Measurements from ENCODE around the gene TGFB2.
A peak's percentile ranks its signal among the peaks of the same experiment; 100 is the strongest.

The TGFB2 gene

GRCh38 chr1:218384581-218384993 lies 39.5 kb downstream of the TGFB2 start:
- no peak for DNase-seq (ENCODE audit: low read depth in 2 of 2)

DNA sequence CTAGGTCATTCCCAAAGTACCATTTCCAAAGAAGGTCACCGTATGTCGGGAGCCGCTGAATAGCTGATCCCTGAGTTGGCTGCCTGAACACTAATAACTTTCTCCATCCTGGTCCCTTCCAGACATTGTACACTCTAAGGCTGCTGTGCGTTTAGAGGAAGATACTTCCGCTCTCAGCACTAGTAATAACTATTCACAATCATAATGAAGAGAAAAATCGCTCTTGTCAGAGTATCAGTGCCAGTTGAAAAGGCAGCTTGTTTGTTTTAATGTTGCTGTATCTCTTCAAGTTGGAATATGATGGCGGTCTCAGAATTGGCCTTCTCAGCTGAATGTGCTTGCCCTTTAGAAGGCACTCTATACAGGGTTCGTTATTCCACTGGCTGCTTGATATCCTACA lies 43.5 kb downstream of the TGFB2 start:
- no peak for DNase-seq (ENCODE audit: low read depth in 2 of 2)

GRCh38 chr1:218390618-218391017 lies 45.5 kb downstream of the TGFB2 start:
- no peak for DNase-seq (ENCODE audit: low read depth in 2 of 2)

DNA sequence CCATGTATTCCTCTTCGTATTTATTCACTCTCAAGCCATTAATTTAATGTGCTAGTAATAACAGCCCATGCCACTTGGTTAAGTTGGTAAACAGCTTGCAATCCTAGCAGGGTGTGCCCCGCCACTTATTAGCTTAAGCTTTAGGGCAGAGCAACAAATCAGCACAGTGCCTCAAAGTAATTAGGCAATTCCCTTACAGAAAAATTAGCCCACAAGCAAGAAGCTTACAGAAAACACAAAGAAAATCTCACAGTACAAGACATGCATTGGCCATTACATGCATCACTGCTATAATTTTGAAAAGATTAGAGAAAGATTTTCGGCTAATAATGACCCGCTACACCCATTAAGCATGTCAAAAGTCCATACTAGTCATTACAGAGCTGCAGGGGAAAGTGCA lies 47.6 kb downstream of the TGFB2 start:
- DNase-seq (ENCODE audit: low read depth in 2 of 2) = no peak

DNA sequence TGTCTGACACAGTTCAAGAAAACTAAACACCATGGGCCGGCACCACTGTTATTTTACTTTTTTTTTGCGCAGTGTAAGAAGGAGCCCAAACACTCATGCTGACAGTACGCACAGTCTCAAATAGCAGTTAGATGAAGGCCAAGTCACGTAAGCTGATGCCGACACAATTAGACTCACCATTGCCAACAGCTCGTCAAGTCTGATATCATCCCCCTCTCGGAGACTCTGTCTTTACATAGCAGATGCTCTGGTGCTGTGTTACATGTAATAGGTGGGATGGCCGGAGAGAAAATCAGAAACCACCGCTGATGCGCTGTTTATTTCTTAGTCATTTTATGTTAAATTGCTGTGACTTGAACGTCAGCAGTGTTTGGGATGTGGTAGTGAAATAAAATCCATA lies 49.3 kb downstream of the TGFB2 start:
- no peak for DNase-seq (ENCODE audit: low read depth in 2 of 2)

DNA sequence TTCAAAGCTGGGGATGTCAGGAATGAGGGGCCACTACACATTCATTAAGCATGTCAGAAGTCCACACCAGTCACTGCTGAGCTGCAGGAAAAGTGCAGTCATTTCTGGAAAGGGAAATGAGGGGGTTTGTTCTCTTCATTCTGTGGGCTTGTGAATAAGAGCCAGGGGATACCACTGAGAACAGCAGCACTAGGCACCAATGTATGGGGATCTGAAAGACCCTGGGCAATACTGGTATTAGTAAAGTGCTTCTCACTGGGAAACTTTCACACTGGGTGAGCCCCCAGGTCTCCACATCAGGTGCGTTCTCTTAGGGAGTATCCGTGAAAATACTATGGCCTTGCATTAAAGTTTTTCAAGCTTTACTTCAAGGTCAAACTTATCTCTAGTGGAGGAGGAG lies 49.9 kb downstream of the TGFB2 start:
- DNase-seq (ENCODE audit: low read depth in 2 of 2) = no peak

GRCh38 chr1:218395916-218396315 lies 50.8 kb downstream of the TGFB2 start:
- no peak for DNase-seq (ENCODE audit: low read depth in 2 of 2)

DNA sequence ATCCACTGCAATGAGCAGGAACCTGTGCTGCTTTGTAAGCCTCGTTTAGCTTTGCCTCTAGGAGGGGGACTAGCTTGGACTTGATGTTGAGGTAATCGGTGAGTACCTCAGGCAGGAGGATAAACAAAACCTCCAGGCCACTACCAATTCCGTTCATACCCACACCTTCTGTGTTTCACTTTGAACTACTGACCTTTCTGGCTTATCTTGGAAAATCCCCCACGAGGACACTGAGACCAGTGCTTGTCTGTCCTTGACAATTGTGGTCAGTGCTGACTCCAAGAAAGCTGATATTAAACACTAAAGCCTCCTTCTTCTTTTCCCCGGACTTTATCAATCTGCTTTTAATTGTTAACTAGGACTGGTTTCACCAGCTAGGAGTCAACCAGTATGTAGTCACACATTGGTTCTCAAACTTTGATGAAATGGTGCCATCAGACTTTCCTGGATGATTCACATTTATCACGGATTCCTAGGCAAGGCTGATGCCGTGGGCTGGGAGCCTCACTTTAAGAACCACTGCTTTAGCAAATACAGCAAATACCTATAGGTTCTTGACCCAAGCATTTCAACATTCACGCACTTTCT lies 52.7 kb downstream of the TGFB2 start:
- no peak for DNase-seq (ENCODE audit: low read depth in 2 of 2)

DNA sequence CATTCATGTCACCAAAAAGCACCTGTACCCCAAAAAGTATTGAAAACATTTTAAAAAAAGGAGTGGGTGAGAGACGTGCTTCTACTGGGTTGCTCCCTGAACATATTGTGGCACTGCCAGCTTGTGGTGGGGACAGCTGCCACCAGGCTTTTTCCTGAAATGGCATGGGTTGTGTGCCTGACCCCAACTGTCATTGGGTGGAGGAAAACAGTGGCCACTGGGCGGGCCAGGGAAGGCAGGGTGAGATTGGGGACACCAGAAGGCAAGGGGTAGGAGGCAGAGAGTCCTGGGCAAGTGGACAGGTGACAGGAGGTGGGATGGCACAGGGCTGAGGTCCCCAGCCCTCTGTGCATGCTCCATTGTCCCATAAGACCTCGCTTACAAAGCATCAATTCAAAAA lies 55.5 kb downstream of the TGFB2 start:
- no peak for DNase-seq (ENCODE audit: low read depth in 2 of 2)

DNA sequence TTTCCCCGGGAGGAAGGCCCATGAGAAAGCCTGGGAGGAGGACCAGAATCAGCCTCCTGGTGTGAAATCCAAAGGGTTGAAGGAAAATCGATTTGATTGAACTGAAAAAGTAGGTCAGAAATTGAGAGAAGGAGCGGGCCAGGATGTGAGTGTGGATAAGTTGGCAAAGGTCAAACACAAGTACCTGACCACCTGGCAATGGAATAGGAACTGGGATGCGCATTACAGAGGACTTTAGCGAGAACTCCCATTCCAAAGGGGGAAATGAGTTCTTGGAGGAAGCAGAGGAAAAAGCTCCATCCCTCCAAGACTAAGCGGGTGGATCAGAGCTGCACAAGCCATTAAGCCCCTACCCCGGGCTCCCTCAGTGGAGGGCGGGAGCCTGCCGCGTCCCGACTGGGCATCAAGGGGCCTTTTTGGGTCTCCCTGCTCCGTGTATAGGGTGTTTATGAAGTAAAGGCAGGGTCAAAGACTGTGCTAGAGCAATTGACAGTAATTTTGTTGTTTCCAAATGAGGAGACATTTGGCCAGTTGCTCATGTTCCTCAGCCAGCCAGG lies 56.4 kb downstream of the TGFB2 start:
- no peak for DNase-seq (ENCODE audit: low read depth in 2 of 2)

GRCh38 chr1:218401998-218402785 lies 57.1 kb downstream of the TGFB2 start:
- DNase-seq (ENCODE audit: low read depth in 2 of 2) = no peak

DNA sequence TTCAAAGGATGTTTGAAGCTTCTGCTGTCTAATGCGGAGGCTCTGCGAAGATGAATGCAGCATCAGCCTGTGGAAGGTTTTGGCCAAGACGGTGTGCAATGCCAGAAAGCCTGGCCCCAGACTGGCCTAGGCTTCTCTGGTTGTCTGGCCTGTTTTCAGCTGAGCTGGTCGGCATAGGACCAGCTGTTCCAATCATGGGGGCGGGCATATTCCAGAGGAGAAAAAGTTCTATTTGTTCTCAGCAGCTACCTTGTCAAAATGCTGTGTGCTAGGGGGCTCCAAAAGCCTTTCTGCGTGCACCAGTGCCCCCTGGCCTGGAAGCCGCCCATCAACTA lies 57.6 kb downstream of the TGFB2 start:
- DNase-seq (ENCODE audit: low read depth in 2 of 2) = no peak

DNA sequence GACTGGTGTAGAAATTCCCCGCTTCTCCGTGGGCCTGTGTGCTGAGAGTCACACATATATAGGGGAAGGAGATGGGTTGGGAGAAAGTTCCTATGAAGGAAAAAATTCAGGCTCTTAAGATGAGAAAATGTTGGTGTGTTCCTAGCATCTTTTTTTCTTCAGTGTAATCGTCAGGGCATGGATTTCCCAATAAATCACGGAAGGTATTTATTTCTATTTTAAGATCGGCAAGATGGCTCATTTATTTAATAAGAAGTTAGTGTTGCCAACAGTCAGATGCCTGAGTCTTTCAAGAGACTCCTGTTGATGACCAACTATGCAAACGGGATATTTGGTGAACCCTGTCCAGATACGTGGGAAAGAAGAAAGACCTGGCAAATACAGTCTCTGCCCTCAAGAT lies 58.2 kb downstream of the TGFB2 start:
- no peak for DNase-seq (ENCODE audit: low read depth in 2 of 2)

- DNase-seq (ENCODE audit: low read depth in 2 of 2) = no peak
Measured at GRCh38 chr1:218407630-218408029, 62.5 kb downstream of the TGFB2 start.

GRCh38 chr1:218408135-218408534 lies 63.0 kb downstream of the TGFB2 start:
- no peak for DNase-seq (ENCODE audit: low read depth in 2 of 2)

- DNase-seq (ENCODE audit: low read depth in 2 of 2) = no peak
Measured at GRCh38 chr1:218408942-218409341, 63.8 kb downstream of the TGFB2 start.

DNA sequence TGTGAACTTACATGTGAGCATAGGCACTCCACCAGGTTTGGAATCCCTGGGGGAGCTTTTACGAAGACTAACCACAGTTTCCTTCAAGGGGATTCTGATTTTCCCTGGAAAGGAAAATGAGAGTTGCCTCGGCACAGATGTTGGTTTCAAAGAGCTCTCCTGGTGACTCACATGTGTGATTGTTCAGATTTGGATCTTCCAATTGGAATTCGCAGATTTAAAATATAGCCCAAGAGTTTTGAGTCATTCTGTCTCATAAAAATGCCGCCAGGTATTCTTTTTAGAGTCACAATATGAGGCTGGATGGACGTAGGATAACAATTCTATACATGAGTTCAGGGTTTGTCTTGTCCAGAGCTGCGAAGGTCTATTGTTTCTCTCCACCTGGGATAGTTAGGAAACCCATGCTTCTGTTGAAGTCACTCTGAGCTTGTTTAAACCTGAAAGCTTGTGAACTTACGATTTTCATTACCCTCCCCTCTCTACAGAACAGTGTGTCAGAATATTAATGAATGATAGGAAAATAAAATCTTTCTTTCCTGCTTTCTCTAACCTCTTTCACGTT lies 64.9 kb downstream of the TGFB2 start:
- DNase-seq (ENCODE audit: low read depth in 2 of 2) = no peak

DNA sequence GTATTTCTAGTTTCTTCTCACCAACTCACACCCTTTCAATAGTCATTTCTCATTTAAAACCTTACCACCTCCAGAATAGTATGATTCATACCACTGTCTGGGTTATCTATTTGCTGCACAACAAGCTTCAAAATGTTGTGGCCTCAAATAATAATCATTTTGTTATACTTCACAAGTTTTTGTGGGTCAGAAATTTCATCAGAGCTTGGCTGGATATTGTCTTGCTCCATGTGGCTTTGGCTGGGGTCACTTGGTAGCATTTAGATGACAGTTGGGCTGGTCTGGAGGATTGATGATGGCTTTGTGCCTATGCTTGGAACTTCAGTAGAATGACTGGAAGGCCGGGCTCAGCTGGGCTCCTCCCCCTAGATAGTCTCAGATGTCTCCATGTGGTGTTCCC lies 66.0 kb downstream of the TGFB2 start:
- no peak for DNase-seq (ENCODE audit: low read depth in 2 of 2)

- peak; percentile 52 to 59 for DNase-seq (ENCODE audit: low read depth in 2 of 2)
Measured at GRCh38 chr1:218412171-218412570, 67.0 kb downstream of the TGFB2 start.

- no peak for DNase-seq (ENCODE audit: low read depth in 2 of 2)
Measured at GRCh38 chr1:218413179-218413578, 68.0 kb downstream of the TGFB2 start.

DNA sequence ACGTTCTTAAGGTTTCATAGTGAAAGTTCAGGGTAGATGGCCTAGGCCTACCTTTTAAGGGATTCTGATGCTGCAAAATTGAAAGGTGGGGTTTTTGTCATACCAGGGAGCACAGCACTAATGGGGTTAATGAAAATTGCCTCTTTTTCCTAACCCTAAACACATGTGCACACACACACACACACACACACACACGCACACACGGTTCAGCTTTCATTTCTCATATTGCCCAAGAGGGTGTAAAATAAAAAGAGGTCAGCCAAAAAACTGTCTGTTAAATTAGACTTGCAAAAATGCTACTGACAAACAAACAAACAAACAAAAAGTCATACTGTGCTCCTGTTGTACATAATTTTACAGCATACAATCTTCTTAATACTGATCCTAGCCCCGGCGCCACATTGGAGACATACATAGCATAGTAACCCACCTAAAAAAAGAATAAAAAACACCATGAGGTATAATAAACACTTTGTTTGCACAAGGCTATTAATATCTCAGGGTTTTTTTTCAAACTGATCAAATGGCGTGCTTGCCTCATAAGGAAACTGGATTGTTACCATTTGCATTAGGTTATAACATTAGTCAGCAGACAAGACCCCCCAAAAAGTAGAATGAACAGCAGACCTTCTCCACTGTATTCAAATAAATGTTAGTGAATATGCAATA lies 69.1 kb downstream of the TGFB2 start:
- DNase-seq (ENCODE audit: low read depth in 2 of 2) = no peak

- DNase-seq (ENCODE audit: low read depth in 2 of 2) = no peak
Measured at GRCh38 chr1:218415726-218416125, 70.6 kb downstream of the TGFB2 start.

GRCh38 chr1:218421531-218421930 lies 76.4 kb downstream of the TGFB2 start:
- no peak for DNase-seq (ENCODE audit: low read depth in 2 of 2)
